Measurements from ENCODE around the gene HAGH. TPM values are rescaled to one million over a fixed set of nuclear protein-coding genes. Genes with fewer than 3 reads are reported as not detected.
A peak's percentile ranks its signal among the peaks of the same experiment; 100 is the strongest.

HAGH gene
- total RNA-seq, 2 donors from 2014 or later: 31.7 to 65.6 TPM

- peaks cover 11 to 15% of the 10 kb centered on the region in 2 donors for H3K36me3 Mint-ChIP-seq
- H3K27ac Mint-ChIP-seq: peak overlapping the region; percentile 81 to 88
- DNase-seq (ENCODE audit: low spot score in 2 of 2): no peak
- no peaks in the 10 kb centered on the region for H3K9me3 Mint-ChIP-seq
- no peak for ATAC-seq
Measured at GRCh38 chr16:1773703-1774447, 52.8 kb downstream of the HAGH start.

DNA sequence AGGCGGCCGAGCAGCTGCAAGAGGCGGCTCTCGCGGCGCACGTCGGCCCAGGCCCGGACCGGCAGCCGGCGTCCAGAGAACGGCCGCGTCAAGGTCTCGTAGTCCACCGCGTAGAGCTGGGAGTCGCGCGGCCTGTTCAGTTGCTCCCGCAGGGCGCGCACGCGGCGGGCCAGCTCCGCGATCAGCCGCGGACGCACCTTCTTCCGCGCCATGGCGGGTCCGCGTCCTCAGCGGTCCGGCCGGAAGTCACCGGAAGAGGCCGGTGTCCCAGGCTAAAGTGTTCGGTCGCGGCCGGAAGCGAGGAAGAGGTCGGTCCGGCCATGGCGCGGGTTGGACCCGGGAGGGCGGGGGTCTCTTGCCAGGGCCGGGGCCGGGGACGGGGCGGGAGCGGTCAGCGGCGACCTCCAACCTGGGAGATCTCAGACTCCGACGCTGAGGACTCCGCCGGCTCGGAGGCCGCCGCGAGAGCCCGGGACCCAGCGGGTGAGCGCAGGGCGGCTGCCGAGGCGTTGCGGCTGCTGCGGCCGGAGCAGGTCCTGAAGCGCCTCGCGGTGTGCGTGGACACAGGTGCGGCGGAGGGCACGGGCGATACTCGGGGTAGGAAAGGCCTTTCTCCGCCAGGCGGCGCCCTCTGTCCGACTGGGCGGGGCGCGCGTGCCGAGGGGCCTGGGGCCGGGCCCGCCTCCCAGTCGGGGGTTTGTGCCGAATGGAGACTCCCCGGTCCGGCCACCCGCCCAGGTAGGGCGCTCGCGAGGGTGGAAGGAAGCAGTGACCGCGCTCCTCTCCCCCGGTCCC lies 53.5 kb downstream of the HAGH start, which contains the start of gene MRPS34:
Gene MRPS34 (minus strand): TSS at position 227 of the 795 bp plus-strand sequence. CDS start 15 bp downstream, at position 212.
- Mint-ChIP-seq H3K9me3 (no peaks in the 10 kb centered on the region), H3K27ac (peak within 1 kb of the TSS; percentile 88 to 100), H3K36me3 (peaks cover 11 to 15% of the 10 kb centered on the region in 2 donors)
- DNase-seq (ENCODE audit: low spot score in 2 of 2): peak; percentile 82 to 88
- ATAC-seq: peak; percentile 59 to 63

DNA sequence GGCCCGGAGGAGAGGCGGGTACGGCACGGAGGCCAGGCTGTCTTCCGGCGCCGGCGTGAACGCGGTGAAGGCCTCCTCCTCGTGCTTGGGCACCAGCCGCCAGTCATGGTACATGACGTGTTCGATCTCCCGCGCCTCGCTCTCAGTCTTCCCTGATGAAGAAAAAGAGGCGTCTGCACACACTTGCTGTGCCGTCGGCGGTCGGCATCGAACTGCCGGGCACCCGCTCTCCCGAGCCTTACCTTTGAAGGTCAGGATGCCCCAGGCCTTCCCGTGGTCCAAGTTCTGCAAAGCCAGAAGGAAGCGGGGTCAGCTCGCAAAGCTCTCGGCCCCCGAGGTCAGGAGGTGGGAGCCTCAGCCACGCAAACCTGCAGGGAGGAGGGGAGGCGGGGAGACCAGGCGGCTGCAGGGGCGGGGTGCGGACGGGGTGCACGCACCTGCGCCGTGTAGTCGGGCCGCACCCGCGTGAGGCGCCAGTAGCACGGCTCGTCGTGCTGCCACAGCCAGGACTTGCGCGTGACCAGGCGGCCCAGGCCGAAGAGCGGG lies 54.2 kb downstream of the HAGH start, which contains the start of gene EME2:
Gene EME2 (plus strand): TSS at position 449 of the 546 bp plus-strand sequence. CDS start 418 bp downstream, outside the sequence.
- Mint-ChIP-seq H3K27ac (peak within 1 kb of the TSS; percentile 88 to 100), H3K36me3 (peaks cover 11 to 15% of the 10 kb centered on the region in 2 donors), H3K9me3 (no peaks in the 10 kb centered on the region)
- DNase-seq (ENCODE audit: low spot score in 2 of 2): peak; percentile 64 to 76
- peak; percentile 42 for ATAC-seq

GRCh38 chr16:1771864-1772361 lies 54.7 kb downstream of the HAGH start:
- H3K36me3 Mint-ChIP-seq: peaks cover 11 to 15% of the 10 kb centered on the region in 2 donors
- ATAC-seq (no peak), DNase-seq (ENCODE audit: low spot score in 2 of 2) (no peak)
- no peaks in the 10 kb centered on the region for H3K9me3 Mint-ChIP-seq
- peak overlapping the region; percentile 88 to 100 for H3K27ac Mint-ChIP-seq

- peak within 1 kb of the TSS; percentile 88 to 100 for H3K27ac Mint-ChIP-seq
- DNase-seq (ENCODE audit: low spot score in 2 of 2) (peak; percentile 82 to 86), ATAC-seq (peak; percentile 54 to 60)
- no peaks in the 10 kb centered on the region for H3K9me3 Mint-ChIP-seq
- peaks cover 11 to 15% of the 10 kb centered on the region in 2 donors for H3K36me3 Mint-ChIP-seq
Measured at GRCh38 chr16:1771188-1771863, 55.3 kb downstream of the HAGH start, which contains the start of gene NME3. Gene NME3, minus strand, starts transcription at chr16:1771543. Its CDS starts 9 bp downstream, at chr16:1771534.

GRCh38 chr16:1770328-1771187 lies 56.1 kb downstream of the HAGH start:
- DNase-seq (ENCODE audit: low spot score in 2 of 2) (peak; percentile 49 to 77), ATAC-seq (peak; percentile 0 to 35)
- Mint-ChIP-seq H3K36me3 (peaks cover 11 to 15% of the 10 kb centered on the region in 2 donors), H3K9me3 (no peaks in the 10 kb centered on the region), H3K27ac (peak overlapping the region; percentile 84 to 92)

GRCh38 chr16:1769402-1770300 lies 57.0 kb downstream of the HAGH start:
- ATAC-seq: no peak
- Mint-ChIP-seq H3K27ac (peak overlapping the region; percentile 84 to 92), H3K36me3 (peaks cover 11 to 15% of the 10 kb centered on the region in 2 donors), H3K9me3 (no peaks in the 10 kb centered on the region)
- DNase-seq (ENCODE audit: low spot score in 2 of 2): no peak

- DNase-seq (ENCODE audit: low spot score in 2 of 2): no peak
- Mint-ChIP-seq H3K36me3 (peaks cover 11 to 15% of the 10 kb centered on the region in 2 donors), H3K27ac (peak overlapping the region; percentile 14 to 79), H3K9me3 (no peaks in the 10 kb centered on the region)
- no peak for ATAC-seq
Measured at GRCh38 chr16:1768767-1769401, 57.7 kb downstream of the HAGH start.

DNA sequence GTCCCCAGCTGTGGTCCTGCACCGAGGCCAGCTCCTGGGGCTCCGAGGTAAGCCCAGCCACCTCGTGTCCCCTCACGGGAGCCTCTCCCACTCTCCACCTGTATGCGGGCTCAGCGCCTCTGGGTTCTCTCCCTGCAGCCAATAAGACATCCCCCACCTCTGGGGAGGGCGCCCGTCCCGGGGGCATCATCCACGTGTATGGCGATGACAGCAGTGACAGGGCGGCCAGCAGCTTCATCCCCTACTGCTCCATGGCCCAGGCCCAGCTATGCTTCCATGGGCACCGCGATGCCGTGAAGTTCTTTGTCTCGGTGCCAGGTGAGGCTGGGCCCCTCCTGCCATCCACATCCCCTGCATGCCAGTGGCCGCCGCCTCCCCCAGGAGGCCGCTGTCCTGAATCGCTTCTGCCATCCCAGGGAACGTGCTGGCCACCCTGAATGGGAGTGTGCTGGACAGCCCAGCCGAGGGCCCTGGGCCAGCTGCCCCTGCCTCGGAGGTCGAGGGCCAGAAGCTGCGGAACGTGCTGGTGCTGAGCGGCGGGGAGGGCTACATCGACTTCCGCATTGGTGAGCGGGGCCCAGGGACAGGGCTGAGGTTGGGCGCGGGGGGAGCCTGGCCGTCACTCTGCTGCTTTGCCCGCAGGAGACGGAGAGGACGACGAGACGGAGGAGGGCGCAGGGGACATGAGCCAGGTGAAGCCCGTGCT lies 58.4 kb downstream of the HAGH start:
- no peak for DNase-seq (ENCODE audit: low spot score in 2 of 2)
- ATAC-seq: no peak
- H3K36me3 Mint-ChIP-seq: peaks cover 11 to 15% of the 10 kb centered on the region in 2 donors
- peak overlapping the region in 1 of 2 donors; percentile 79 for H3K27ac Mint-ChIP-seq
- H3K9me3 Mint-ChIP-seq: no peaks in the 10 kb centered on the region

- no peaks in the 10 kb centered on the region for H3K9me3 Mint-ChIP-seq
- DNase-seq (ENCODE audit: low spot score in 2 of 2) (peak in 1 of 2 donors; percentile 58), ATAC-seq (no peak)
- peaks cover 9 to 12% of the 10 kb centered on the region in 2 donors for H3K36me3 Mint-ChIP-seq
- H3K27ac Mint-ChIP-seq: peak overlapping the region in 1 of 2 donors; percentile 79
Measured at GRCh38 chr16:1767116-1767994, 59.3 kb downstream of the HAGH start.

GRCh38 chr16:1766701-1767100 lies 59.9 kb downstream of the HAGH start:
- DNase-seq (ENCODE audit: low spot score in 2 of 2): no peak
- H3K27ac Mint-ChIP-seq: no peak overlapping the region
- ATAC-seq: no peak
- no peaks in the 10 kb centered on the region for H3K9me3 Mint-ChIP-seq
- peaks cover 2 to 5% of the 10 kb centered on the region in 2 donors for H3K36me3 Mint-ChIP-seq

GRCh38 chr16:1766231-1766630 lies 60.4 kb downstream of the HAGH start:
- Mint-ChIP-seq H3K9me3 (no peaks in the 10 kb centered on the region), H3K27ac (no peak overlapping the region), H3K36me3 (peaks cover 0 to 5% of the 10 kb centered on the region in 2 donors)
- DNase-seq (ENCODE audit: low spot score in 2 of 2): no peak
- ATAC-seq: no peak

GRCh38 chr16:1765826-1766225 lies 60.8 kb downstream of the HAGH start:
- H3K27ac Mint-ChIP-seq: no peak overlapping the region
- DNase-seq (ENCODE audit: low spot score in 2 of 2): no peak
- H3K36me3 Mint-ChIP-seq: peaks cover 0 to 5% of the 10 kb centered on the region in 2 donors
- no peaks in the 10 kb centered on the region for H3K9me3 Mint-ChIP-seq
- ATAC-seq: no peak

Data from activated naive CD4-positive, alpha-beta T cell treated with anti-CD3 and anti-CD28 coated beads, Interleukin-2, amount 50 U/mL, for 72 hours (primary cell).